GM12878 (cell line): ENCODE data around the gene ALOXE3. TPM values are rescaled to one million over a fixed set of nuclear protein-coding genes. Genes with fewer than 3 reads are reported as not detected.
A peak's percentile ranks its signal among the peaks of the same experiment; 100 is the strongest.

ENCODE experiments used
- ATAC-seq: fragments of 200-7000 bp; cut with Tn5 transposase; 3 replicates; pipeline ENCODE4 v1.9.1; 2020; ENCODE audit warnings: mild to moderate bottlenecking, moderate library complexity
- BruUV-seq: library from RNA; stranded (reverse); fragments of 400-500 nt; replicated peaks from 2 replicates; lab custom pipeline; 2021; lab: Mats Ljungman, UMichigan
- CTCF ChIA-PET: fragments of 300-600 bp; sonication (Branson Sonifier 250); formaldehyde crosslinking; extraction: SDS; loops from one replicate; lab custom pipeline; 2021; ENCODE audit warnings: inconsistent platforms; lab: Yijun Ruan, JAX
- POLR2A ChIA-PET: fragments of 350-600 bp; formaldehyde crosslinking; extraction: SDS; loops from one replicate; lab custom pipeline; 2021; ENCODE audit warnings: inconsistent platforms; lab: Charles Lee
- RAD21 ChIA-PET: fragments of 300-600 bp; sonication (Branson Sonifier 250); formaldehyde crosslinking; loops from one replicate; lab custom pipeline; 2023; ENCODE audit warnings: antibody characterized with exemption; ENCODE audit not compliant: unreplicated experiment; lab: Charles Lee
- SMC1A ChIA-PET: fragments of 300-600 bp; sonication (Branson Sonifier 250); formaldehyde crosslinking; loops from one replicate; lab custom pipeline; 2023; ENCODE audit not compliant: unreplicated experiment, uncharacterized antibody; lab: Charles Lee
- DNase-seq: peaks from one replicate; pipeline ENCODE4 v3.0.0-alpha.2; 2011; ENCODE audit warnings: low read depth, low spot score
- FAIRE-seq: peaks from 3 replicates; lab custom pipeline; 2011; peaks lifted over from hg19 to GRCh38; lab: Jason Lieb, UNC
- H2AFZ ChIP-seq: 2 replicates; pipeline ENCODE4 v1.6.0; 2011; ENCODE audit warnings: low read depth, low read length, control low read depth; ENCODE audit not compliant: control insufficient read depth
- H3K27ac ChIP-seq: 2 replicates; pipeline ENCODE4 v1.5.1; 2011; ENCODE audit warnings: control low read depth; ENCODE audit not compliant: control insufficient read depth, insufficient read depth
- H3K27me3 ChIP-seq, 2 experiments: replicated peaks in 1 of 2; 2 replicates each; pipeline versions ENCODE4 v1.6.0 to v1.6.1; 2011; ENCODE audit warnings: low read length in 1 of 2; ENCODE audit not compliant: control insufficient read depth in 2 of 2, insufficient read depth in 2 of 2
- H3K36me3 ChIP-seq, 2 experiments: 2 replicates each; pipeline ENCODE4 v1.5.1; 2011; ENCODE audit warnings: low read length in 1 of 2; ENCODE audit not compliant: control insufficient read depth in 2 of 2, insufficient read depth in 2 of 2
- H3K4me1 ChIP-seq: 2 replicates; pipeline ENCODE4 v1.6.1; 2011; ENCODE audit warnings: mild to moderate bottlenecking, low read length, moderate library complexity, mixed read lengths; ENCODE audit not compliant: control insufficient read depth, insufficient read depth
- H3K4me2 ChIP-seq: 2 replicates; pipeline ENCODE4 v1.6.0; 2011; ENCODE audit warnings: control low read depth; ENCODE audit not compliant: control insufficient read depth, insufficient read depth
- H3K4me3 ChIP-seq: fragments of 200-600 bp; sonication (generic); 2 replicates; pipeline ENCODE4 v1.5.1; 2016
- H3K79me2 ChIP-seq: 2 replicates; pipeline ENCODE4 v1.6.0; 2011; ENCODE audit warnings: low read length; ENCODE audit not compliant: control insufficient read depth, insufficient read depth
- H3K9ac ChIP-seq: 2 replicates; pipeline ENCODE4 v1.8.0; 2011; ENCODE audit warnings: low read length, control low read depth, mixed read lengths; ENCODE audit not compliant: control insufficient read depth, insufficient read depth
- H3K9me3 ChIP-seq: replicated peaks from 3 replicates; pipeline ENCODE4 v1.5.1; 2011; ENCODE audit warnings: mild to moderate bottlenecking, low read length; ENCODE audit not compliant: control insufficient read depth, insufficient read depth
- H4K20me1 ChIP-seq: 2 replicates; pipeline ENCODE4 v1.6.0; 2011; ENCODE audit not compliant: control insufficient read depth, insufficient read depth
- CHD4 ChIP-seq: fragments of 200-600 bp; sonication (generic); IDR thresholded peaks from 2 replicates; pipeline ENCODE4 v1.6.1; 2016; ENCODE audit warnings: mild to moderate bottlenecking
- CUX1 ChIP-seq: IDR thresholded peaks from 2 replicates; pipeline ENCODE4 v1.6.1; 2012; ENCODE audit warnings: improper control_type of control experiment, low read depth, low read length; ENCODE audit not compliant: insufficient replicate concordance
- GABPA ChIP-seq: IDR thresholded peaks from 2 replicates; pipeline ENCODE4 v1.6.1; 2014; ENCODE audit warnings: antibody characterized with exemption, low read depth, mild to moderate bottlenecking, inconsistent platforms
- HDAC6 ChIP-seq: fragments of 200-600 bp; sonication (generic); IDR thresholded peaks from one replicate; pipeline ENCODE4 v1.8.0; 2017; ENCODE audit warnings: antibody characterized with exemption; ENCODE audit not compliant: unreplicated experiment
- ZNF274 ChIP-seq: IDR thresholded peaks from one replicate; pipeline ENCODE4 v1.8.0; 2011; ENCODE audit not compliant: insufficient read length, insufficient read depth
- WGBS: methylation state at CpG from one replicate; pipeline ENCODE4 v1.1.6; 2016; ENCODE audit warnings: low lambda C conversion rate; ENCODE audit not compliant: insufficient replicate concordance, insufficient coverage; ENCODE audit errors: missing lambda C conversion rate; 5-methylcytosine and 5-hydroxymethylcytosine counted together
- in situ Hi-C: fragments of 300-500 bp; cut with MboI; formaldehyde crosslinking; loops from 9 replicates; pipeline ENCODE4 v1.14.3; 2018; ENCODE audit warnings: mixed read lengths
- intact Hi-C: fragments of 100-400 bp; cut with micrococcal nuclease; formaldehyde crosslinking; loops from one replicate; pipeline ENCODE4 v1.14.2; 2022; ENCODE audit not compliant: unreplicated experiment
- polyA plus RNA-seq, 11 experiments: library from polyadenylated mRNA; depleted of rRNA in 4 of 11; unstranded in 6 of 11; stranded (reverse) in 5 of 11; fragments of >200 nt; fragmentation: Nextera tagmentation in 4 of 11; fragmentation: Illumina TruSeq in 1 of 11; extraction: Ambion mirVana in 4 of 11; extraction: Trizol in 1 of 11; gene quantifications; 1 replicate in 1 of 11; 2 replicates in 10 of 11; pipeline versions ENCODE4 v1.2.1 to v1.2.3, GENCODE V29; 2011 to 2016; ENCODE audit warnings: inconsistent platforms in 2 of 11, missing spikeins in 2 of 11, low read depth in 1 of 11
- total RNA-seq, 4 experiments: library from RNA; depleted of rRNA in 3 of 4; stranded (reverse); fragments of >200 nt in 3 of 4; fragmentation: Illumina TruSeq in 1 of 4; extraction: Trizol in 1 of 4; gene quantifications; 2 replicates each; pipeline versions ENCODE4 v1.2.1 to v1.2.3, GENCODE V29; 2013 to 2021

Gene ALOXE3
- total and polyA plus RNA-seq, 10 of the 15 experiments (the other 5 are each of a cell fraction or from before 2014, with no cell fraction given): 0.04 TPM; not detected in 9

GRCh38 chr17:8141045-8141444 lies 22.7 kb upstream of the ALOXE3 start:
- no peak for TF ChIP-seq HDAC6
- ChIA-PET POLR2A (interaction anchor here (1.6 to 5.0 kb wide), 3 partner anchors 9 to 15 kb away, joined by 6 to 37 read pairs (median 29); partner anchors contain the start of gene PER1), SMC1A (interaction anchor here (0.9 to 3.0 kb wide), 2 partner anchors 10 to 39 kb away, joined by 3 to 13 read pairs; no protein-coding TSS in a partner anchor), RAD21 (interaction anchor here (0.6 to 4.0 kb wide), 5 partner anchors 10 to 111 kb away, joined by 3 to 32 read pairs (median 4); partner anchors contain the start of gene CTC1), CTCF (interaction anchor here (1.1 to 5.4 kb wide), 5 partner anchors 10 to 22 kb away, joined by 3 to 40 read pairs (median 5); partner anchors contain the start of genes ALOXE3 and PER1)
- H3K9me3 ChIP-seq: no peaks in the 10 kb centered on the region
- ATAC-seq: no peak
- H3K27me3 ChIP-seq: no peaks in the 10 kb centered on the region
- H3K9ac ChIP-seq: no peak overlapping the region
- no peak overlapping the region for H3K4me2 ChIP-seq
- no peak for DNase-seq
- H3K79me2 ChIP-seq: no peaks in the 10 kb centered on the region
- H2AFZ ChIP-seq: no peak overlapping the region
- no peak overlapping the region for H3K27ac ChIP-seq
- H3K4me3 ChIP-seq: no peak overlapping the region
- intact Hi-C loops (no loop called here), in situ Hi-C loops (no loop called here)
- H3K4me1 ChIP-seq: peaks cover 7% of the 10 kb centered on the region
- H3K36me3 ChIP-seq: peaks cover 3 to 19% of the 10 kb centered on the region in 2 experiments
- FAIRE-seq: no peak
- H4K20me1 ChIP-seq: no peaks in the 10 kb centered on the region
- no TSS peak for BruUV-seq
- WGBS: 83% methylated on average over 7 of the region's 7 CpGs

- ChIA-PET POLR2A (interaction anchor here (1.6 to 5.0 kb wide), 4 partner anchors 9 to 21 kb away, joined by 6 to 37 read pairs (median 17); partner anchors contain the start of genes ALOXE3 and PER1), SMC1A (interaction anchor here (0.9 to 4.4 kb wide), 6 partner anchors 10 to 81 kb away, joined by 3 to 42 read pairs (median 14); partner anchors contain the start of gene HES7), RAD21 (interaction anchor here (1.0 to 4.0 kb wide), 5 partner anchors 11 to 112 kb away, joined by 3 to 33 read pairs (median 4); no protein-coding TSS in a partner anchor), CTCF (interaction anchor here (1.1 to 5.4 kb wide), 8 partner anchors 10 to 160 kb away, joined by 3 to 40 read pairs (median 20); partner anchors contain the start of genes ALOXE3 and PER1)
- Histone ChIP-seq H3K79me2 (no peaks in the 10 kb centered on the region), H3K4me3 (no peak overlapping the region), H4K20me1 (no peaks in the 10 kb centered on the region), H2AFZ (no peak overlapping the region), H3K9me3 (no peaks in the 10 kb centered on the region), H3K27me3 (no peaks in the 10 kb centered on the region), H3K4me1 (peaks cover 7% of the 10 kb centered on the region), H3K36me3 (peaks cover 3 to 15% of the 10 kb centered on the region in 2 experiments), H3K9ac (no peak overlapping the region), H3K4me2 (no peak overlapping the region), H3K27ac (no peak overlapping the region)
- FAIRE-seq (no peak), DNase-seq (no peak), ATAC-seq (no peak)
- WGBS: 87% methylated on average over 18 of the region's 18 CpGs
- intact Hi-C loops: no loop called here
- TSS peak; percentile 56 for BruUV-seq
- in situ Hi-C loops: no loop called here
- TF ChIP-seq CUX1: no peak
- no peak for TF ChIP-seq GABPA
- no peak for TF ChIP-seq CHD4
- no peak for TF ChIP-seq ZNF274
Observed at GRCh38 chr17:8140065-8141029, 22.0 kb upstream of the ALOXE3 start.
